Ureter (tissue), 1 donor: ENCODE results near the gene SOCS7. TPM values are rescaled to one million over a fixed set of nuclear protein-coding genes. Genes with fewer than 3 reads are reported as not detected.
A peak's percentile ranks its signal among the peaks of the same experiment; 100 is the strongest.

Source experiments
- DNase-seq: peaks from one replicate; pipeline ENCODE4 v3.0.0-alpha.2; 2020; ENCODE audit warnings: low spot score
- total RNA-seq: library from RNA; stranded (reverse); gene quantifications from one replicate; pipeline ENCODE4 v1.2.4, GENCODE V29; 2023
- donor health status: DM: yes; HTN: yes; CAD: no.

The SOCS7 gene
- total RNA-seq, 1 donor from 2014 or later, result 25.6 TPM

DNA sequence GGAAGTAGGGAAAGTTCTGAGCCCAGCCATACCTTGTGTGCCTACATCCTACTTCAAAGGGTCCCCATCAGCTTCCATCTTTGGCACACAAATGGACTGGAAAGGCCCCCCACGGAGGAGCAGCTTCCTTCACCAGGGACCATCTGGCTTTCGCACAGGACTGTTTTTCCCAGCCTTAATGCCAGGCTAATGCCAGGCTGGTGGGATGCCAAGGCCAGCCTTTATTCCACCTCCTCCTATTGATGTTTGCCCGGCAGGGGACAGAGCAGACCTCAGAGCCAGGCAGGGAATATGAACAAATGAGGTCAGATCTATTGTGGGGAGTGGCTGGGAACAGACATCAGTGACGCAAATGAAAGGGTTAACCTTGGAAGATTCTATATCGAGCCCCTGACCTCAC lies 13.6 kb upstream of the SOCS7 start:
- DNase-seq, result no peak

- DNase-seq, result no peak
These were observed 13.1 kb upstream of the SOCS7 start for GRCh38 chr17:38338535-38338934.

- no peak for DNase-seq
These were observed 11.8 kb upstream of the SOCS7 start for GRCh38 chr17:38339891-38340290.

- DNase-seq, result no peak
These were observed 10.5 kb upstream of the SOCS7 start for GRCh38 chr17:38341035-38341721.

DNA sequence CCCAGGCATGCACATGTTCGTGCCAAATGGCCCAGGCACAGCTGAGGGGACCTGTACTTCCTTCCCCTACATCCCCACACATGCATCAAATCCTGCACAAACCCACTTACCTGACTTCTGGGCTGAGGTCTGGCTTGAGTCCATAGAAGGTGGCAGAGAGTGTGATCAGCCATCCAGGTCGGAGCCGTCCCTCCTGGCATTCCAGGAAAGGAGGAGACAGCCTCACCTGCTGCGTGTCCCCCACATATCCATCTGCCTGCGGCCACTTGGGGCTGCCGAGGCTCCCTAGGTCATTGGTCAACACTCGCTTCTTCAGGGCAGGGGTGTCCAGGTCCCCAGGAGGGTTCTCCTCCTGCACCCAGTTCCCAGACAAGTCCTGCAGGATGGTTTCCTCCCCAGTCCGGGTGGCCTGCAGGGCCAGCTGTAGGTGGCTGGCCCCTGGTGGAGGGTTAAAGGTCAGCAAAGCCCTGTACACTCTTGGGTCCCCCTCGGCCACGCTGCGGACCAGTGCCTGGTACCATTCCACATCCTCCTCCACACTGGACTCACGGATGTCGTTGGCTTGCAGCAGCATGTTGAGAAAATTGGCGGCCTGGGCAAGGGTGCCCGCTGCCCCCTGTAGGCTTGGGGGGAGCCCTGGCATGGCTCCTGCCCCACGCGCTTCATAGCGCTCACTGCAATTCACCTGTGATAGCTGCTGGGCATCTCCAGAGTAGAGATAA lies 8.6 kb upstream of the SOCS7 start:
- DNase-seq, result no peak

DNA sequence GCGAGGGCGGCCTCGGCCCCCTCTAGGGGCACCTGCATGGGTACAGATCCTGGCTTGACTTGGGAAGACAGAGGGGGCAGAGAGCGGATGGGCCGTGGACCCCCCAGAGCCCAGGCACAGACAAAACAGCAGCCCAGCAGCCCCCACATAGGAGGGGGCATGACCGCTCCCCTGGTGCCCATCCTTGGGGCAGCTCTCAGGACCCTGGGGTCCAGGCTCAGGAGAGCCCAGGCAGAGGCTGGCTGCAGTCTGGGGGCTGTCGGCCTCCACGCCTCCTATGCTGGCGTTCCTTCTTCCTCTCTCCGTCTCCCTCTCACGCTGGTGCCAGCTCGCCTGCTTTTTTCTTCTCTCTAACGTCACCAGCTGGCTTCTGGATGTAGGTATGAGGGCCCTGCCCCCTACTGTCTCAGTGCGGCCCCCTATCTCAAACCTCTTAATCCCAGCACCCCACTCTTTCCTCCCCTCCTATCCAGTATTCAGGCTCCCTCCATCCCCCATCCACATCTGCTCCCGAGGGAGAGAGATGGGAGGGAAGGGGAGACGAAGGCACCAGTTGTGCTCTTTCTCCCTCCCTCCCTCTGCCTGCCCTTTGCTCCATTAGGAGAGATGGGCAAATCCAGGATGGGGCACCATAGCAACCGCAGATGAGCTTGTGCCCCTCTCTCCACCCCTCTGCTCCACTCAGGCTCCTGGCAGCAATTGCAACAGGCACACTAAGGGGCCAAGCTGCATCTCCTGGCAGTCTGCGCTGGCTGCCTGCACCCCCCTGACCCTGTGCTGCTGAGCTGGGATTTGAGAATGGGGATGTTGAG lies 7.8 kb upstream of the SOCS7 start, which contains the start of gene GPR179:
GPR179 (minus strand) TSS at position 349 of the 812 bp plus-strand sequence; CDS start at position 182, 167 bp downstream.
- DNase-seq, result no peak

DNA sequence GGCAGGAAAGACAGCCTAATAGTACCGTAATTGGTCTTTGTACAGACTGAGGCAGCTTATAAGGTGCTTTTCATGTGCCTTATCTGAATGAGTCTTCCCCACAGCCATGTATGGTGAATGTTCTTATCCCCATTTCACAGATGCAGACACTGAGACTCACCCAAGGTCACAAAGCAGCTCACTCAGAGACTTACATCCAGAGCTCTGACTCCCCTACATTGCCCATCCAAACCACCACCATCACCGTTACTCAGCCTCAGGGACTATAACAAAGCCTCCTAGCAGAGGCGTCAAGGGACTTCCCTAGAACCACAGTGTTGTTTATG lies 7.3 kb upstream of the SOCS7 start:
- no peak for DNase-seq

- no peak for DNase-seq
These were observed 5.9 kb upstream of the SOCS7 start for GRCh38 chr17:38345743-38346142.

DNA sequence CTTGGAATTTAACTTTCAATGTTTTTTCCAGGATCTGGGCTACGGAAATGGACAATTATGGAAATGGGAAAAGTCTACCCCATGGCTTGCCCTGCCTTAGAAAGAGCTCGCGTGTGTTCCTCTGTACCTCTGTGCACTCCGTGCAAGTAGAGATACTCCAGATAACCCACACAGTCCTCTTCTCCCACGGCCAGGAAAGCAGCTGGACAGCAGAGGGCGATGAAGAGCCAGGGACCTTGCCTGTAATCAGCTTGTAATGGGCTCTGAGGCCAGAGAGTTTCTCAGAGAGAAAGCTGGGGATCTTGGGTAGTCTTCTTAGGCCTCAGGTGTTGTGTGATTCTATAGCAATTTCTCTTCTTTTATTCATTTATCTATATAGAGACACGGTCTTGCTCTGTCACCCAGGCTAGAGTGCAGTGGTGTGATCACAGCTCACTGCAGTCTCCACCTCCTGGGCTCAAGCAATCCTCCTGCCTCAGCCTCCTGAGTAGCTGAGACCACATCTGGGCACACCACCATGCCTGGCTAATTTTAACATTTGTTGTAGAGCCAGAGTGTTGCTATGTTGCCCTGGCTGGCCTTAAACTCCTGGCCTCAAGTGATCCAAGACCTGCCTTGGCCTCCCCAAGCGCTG lies 2.4 kb upstream of the SOCS7 start:
- peak; percentile 89 for DNase-seq

- DNase-seq, result no peak
These were observed 1.6 kb upstream of the SOCS7 start for GRCh38 chr17:38350035-38350434.

DNA sequence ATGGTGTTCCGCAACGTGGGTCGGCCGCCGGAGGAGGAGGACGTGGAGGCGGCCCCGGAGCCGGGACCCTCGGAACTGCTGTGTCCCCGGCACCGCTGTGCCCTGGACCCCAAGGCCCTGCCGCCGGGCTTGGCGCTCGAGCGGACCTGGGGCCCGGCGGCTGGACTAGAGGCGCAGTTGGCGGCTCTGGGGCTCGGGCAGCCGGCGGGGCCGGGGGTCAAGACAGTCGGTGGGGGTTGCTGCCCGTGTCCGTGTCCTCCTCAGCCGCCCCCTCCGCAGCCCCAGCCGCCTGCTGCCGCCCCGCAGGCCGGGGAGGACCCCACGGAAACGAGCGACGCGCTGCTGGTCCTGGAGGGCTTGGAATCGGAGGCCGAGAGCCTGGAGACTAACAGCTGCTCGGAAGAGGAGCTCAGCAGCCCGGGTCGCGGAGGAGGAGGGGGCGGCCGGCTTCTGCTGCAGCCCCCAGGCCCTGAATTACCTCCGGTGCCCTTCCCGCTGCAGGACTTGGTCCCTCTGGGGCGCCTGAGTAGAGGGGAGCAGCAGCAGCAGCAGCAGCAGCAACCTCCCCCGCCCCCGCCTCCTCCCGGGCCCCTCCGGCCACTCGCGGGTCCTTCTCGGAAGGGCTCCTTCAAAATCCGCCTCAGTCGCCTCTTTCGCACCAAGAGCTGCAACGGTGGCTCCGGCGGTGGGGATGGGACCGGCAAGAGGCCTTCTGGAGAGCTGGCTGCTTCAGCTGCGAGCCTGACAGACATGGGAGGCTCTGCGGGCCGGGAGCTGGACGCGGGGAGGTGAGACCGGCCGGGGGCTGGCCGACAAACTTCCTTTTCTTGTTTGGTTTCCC lies 821 bp downstream of the SOCS7 start:
- peak; percentile 53 for DNase-seq

DNA sequence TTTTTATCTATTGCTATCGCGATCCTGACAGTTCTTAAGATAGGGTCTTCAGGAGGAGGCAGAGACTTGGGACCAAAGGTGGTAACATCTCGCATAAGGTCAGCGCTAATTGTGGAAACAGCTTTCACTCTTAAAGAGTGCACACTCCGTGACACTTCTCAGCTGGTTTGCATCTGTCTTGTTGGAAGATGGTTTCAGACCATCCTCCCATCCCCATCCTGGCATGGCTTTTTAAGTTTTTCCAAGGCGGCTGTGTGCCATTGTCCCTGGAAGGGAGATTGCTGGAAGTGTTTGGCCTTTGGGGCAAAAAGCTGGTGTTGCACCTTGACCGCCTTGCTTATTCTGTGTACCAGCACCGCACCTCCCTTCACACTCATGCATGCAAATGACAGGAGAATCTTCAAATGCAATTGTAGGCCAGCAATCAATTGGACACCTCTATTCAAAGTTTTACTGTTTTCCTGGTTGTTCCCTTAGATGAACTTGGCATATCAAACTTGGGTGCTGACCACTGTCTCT lies 1.5 kb downstream of the SOCS7 start:
- no peak for DNase-seq

DNA sequence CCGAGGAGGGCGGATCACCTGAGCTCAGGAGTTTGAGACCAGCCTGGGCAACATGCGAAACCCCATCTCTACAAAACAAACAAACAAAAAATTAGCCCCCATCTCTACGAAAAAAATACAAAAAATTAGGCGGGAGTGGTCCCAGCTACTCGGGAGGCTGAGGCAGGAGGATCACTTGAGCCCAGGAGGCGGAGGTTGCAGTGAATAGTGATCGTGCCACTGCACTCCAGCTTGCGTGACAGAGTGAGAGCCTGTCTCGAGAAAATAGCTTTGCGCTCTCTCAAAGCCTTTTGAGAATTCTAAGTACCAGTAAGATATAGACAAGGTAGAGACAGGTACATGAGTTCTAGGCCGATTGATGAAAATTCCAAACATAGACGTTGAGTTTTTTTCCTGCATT lies 2.0 kb downstream of the SOCS7 start:
- DNase-seq, result no peak

GRCh38 chr17:38354466-38354865 lies 2.8 kb downstream of the SOCS7 start:
- no peak for DNase-seq

GRCh38 chr17:38355251-38355650 lies 3.6 kb downstream of the SOCS7 start:
- DNase-seq, result no peak

GRCh38 chr17:38357486-38358123 lies 6.0 kb downstream of the SOCS7 start:
- DNase-seq, result no peak

GRCh38 chr17:38358586-38359513 lies 7.2 kb downstream of the SOCS7 start:
- DNase-seq, result no peak

- DNase-seq, result no peak
These were observed 10.2 kb downstream of the SOCS7 start for GRCh38 chr17:38361694-38362465.

DNA sequence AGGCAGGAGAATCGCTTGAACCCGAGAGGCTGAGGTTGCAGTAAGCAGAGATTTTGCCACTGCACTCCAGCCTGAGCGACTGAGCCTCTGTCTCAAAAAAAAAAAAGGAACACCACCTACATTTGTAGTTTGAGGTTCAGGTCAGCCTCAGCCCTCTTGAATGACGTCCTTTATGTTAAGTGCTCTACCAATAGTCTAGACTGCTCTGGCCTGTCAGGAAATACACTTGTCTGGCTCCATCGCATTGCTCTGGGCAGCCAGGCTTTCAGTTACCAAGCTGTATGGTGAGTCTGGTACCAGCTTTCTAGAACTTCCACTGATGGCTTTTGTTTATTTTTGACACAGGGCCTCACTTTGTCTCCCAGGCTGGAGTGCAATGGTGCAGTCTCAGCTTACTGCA lies 11.4 kb downstream of the SOCS7 start:
- DNase-seq, result no peak
